GM18508 (cell line): ENCODE data around the gene COL18A1.

Experiments
- ATAC-seq: cut with Tn5 transposase; IDR thresholded peaks from one replicate; pipeline ENCODE4 v1.9.1; 2021; ENCODE audit warnings: moderate number of reproducible peaks; ENCODE audit not compliant: insufficient read depth, unreplicated experiment

The COL18A1 gene

DNA sequence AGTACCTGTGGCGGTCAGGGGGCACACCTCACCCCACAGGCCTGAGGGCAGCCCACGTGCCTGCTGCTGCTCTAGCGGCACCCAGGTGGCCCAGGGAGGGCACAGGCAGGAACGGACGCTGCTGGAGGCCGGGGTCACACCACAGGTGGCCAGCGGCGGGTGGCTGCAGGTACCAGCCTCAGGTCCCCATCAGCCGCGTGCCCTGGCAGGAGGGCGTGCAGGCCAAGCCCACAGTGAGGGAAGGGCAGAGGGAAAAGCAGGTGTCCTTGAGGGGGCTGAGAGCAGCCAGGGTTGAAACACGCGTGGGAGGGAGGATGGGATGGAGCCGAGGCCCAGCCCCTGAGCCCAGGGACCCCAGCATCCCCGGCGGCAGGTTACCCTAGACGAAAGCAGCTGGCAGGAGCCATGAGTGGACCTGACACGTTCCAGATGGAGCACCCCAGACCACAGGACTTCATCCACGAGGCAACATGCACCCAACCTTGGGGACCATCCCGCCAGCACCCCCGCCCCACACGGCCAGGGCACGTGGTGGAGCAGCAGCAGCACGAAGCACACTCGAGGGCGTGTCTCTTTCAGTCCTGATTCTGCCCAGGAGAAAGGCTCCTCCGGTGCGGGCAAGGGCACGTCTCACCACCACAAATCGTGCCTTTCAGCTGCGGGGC lies 133.5 kb downstream of the COL18A1 start:
- no peak for ATAC-seq

DNA sequence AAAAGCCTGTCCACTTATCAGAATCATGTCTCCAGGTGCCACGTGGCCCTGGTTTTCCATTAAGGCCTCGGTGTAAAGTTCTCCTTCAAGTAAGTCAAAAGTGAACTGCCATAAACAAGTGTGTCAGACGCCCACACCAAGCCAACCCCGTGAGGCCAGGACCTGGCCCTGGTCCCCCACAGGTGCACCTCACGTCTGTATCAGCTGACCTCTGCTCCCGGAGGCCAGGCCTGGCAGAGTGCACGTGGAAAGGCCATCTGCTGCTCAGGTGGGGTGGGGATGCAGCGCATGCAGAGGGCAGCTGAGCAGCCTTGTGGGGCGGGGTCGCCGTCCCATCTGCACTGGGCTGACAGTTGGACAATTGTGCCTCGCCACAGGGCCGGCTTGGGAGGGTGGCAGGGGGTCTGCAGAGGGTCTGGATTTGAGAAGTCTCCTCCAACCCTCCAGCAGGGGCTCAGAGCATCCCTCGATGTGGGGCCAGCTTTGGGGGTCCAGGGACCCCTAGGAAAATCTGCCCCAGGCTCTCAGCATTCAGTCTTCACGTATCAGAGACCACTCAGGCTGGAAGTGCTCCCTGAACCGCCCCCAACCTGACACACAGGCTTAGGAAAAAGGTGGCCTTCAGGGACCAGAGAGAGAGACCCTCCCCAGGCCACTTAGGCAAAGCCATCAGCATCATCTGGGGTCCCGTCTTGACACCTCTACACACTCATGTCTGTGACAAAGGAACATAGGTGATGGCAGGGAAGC lies 134.3 kb downstream of the COL18A1 start:
- ATAC-seq: no peak

DNA sequence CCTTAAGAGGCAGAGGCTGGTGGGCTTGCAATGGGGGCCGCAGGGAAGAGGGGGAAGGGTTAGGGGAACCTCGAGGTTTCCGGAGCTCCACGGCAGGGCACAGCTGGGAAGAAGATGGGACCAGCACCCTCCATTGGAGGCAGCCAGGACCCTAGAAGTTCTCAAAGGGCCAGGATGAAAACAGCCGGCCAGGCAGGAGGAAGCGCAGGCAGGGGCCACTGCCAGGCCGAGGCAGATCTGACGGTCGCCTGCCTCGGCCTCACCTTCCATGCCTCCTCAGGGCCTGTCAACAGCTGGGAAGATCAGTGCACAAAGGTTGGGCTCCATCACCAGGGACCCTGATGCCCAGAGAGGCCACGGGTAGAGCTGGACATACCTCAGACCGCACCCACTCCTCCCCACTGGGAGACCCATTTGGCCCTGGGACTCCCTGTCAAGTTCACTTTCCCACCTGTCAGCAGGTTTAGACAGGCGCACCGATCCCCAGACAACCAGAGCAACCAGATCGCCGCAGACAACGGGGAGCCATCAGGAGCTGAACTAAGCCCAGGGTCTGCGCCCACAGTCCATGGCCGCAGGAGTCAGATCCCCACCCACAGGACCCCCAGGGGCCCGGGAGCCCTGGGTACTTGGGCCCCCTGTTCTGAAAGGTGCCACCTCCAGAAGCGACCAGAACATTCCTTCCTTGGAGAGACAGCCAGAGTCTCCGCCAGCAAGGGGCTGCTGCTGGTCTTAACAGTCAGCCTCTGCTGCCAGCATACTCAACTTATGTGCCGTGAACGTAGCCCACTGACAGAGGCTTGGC lies 135.0 kb downstream of the COL18A1 start:
- ATAC-seq: no peak

DNA sequence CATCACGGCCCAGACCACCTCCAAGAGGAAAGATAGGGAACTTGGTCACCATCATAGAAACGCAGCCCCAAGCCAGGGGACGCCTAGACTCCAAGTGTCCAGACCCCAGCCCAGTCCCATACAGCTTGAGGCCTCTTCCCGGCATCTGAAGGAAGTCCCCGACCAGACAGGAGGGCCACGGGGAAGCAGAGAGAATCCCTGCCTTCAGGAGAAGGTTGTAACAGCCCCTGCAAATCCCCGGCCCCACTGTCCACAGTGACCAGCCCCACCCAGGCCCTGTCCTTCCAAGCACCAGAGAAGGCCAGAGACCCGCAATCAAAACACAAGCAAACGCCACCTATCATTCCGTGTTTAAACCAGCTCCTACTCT lies 135.6 kb downstream of the COL18A1 start:
- ATAC-seq: no peak

DNA sequence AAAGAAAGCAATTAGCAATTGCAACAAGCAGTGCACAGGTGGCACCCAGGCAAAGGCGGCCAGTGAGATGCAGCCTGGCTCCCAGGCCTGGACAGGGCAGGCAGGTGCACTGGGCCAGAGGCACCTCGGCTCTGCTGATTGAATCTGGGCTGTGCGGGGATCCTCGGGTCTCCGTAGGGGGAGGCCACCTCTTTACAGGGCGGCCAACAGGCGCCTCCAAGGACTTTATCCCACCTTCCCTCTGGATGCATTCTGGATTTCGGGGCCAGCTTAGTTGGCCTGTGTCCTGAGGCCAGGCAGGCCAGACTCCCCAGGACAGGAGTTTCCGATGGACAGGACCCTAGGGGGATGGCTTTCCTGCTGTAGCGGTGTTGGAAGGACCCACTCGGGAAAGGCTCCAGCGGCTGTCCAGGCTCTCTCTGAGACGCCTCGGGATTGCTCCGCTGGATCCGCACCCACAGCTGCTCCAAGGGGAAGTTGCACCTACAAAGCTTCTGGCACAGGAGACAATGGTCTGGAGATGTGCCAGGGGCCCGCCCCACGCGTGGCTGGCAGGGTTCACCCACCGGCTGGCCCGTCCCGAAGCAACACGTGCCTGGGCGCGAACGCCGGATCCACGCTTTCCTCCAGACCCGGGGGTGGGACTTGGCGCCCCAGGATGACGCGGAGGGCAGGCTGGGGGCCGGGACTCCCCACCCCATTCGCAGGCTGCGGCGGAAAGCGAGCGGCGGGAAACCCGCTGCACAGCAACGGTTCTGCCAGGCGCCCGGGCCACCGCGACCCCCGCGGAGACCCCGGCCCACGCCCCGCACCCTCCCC lies 136.5 kb downstream of the COL18A1 start:
- no peak for ATAC-seq

DNA sequence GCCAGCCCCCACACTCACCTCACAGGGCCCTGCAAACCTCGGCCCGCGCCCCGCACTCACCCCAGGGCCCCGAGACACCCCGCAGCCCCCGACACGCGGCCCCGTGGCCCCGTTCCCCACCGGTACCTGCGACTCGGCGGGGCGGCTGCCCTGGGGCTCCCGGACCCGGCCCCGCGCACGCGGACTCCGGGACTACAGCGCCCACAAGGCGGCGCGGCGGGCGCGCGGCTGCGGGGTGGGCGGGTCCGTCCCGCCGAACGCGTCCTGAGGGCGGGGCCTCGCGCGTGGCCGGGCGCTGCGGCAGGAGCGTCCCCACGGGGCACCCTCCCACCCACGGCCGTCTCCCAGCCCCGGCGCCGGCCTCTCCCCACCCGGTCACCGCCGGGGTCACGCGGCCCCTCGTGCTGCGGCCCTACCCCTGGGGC lies 137.3 kb downstream of the COL18A1 start, which contains the start of gene SLC19A1:
Gene SLC19A1 (minus strand): TSS at position 199 of the 425 bp plus-strand sequence. CDS start 4,481 bp downstream, outside the sequence.
- ATAC-seq: no peak

DNA sequence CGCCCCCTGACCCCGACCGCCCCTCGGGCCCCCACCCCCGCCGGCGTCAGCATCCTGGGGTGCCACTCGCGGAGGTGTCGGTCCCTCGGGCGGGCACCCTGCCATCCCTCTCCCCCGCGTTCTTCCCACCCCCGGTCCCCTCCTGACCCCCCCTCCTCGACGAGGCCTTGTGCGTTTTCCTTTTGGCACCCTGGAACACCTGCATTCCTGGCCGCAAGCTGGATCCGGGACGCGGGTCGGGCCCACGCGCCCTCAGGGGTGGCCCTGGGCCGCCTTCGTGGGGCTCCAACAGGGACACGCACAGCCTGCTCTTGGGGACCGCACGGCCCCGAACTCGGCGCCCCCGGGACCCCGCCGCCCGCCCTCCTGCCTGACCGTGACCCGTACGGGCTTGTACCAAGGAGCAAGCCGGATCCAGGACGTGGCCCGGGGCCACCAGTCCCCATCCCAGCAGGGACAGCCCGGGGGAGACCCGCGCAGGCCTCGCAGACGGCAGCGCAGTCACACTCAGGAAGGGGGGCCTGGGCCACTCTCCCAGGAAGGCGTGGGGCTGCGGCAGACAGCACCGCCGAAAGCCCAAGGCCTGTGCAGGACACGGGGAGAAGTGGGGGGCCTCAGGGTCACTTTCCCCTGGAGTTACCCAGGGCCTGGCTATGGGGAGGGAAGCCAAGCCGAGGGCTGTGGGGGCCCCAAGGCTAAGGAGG lies 137.9 kb downstream of the COL18A1 start:
- no peak for ATAC-seq

DNA sequence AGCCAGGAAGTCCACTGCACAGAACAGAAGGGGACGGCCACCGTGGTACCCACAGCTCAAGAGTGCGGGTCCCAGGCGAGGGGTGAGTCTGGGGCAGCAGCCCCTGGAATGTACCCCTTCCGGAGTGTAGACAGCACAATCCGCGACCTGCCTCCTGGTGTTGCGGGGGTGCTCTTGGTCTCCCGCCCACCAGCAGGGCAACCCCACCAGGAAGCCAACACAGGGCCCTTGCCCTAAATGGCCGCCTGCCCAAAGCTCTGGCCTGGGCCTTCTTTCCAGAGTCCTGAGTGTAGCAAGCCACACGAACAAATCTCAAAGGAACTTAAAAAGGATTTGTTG lies 138.4 kb downstream of the COL18A1 start:
- no peak for ATAC-seq

DNA sequence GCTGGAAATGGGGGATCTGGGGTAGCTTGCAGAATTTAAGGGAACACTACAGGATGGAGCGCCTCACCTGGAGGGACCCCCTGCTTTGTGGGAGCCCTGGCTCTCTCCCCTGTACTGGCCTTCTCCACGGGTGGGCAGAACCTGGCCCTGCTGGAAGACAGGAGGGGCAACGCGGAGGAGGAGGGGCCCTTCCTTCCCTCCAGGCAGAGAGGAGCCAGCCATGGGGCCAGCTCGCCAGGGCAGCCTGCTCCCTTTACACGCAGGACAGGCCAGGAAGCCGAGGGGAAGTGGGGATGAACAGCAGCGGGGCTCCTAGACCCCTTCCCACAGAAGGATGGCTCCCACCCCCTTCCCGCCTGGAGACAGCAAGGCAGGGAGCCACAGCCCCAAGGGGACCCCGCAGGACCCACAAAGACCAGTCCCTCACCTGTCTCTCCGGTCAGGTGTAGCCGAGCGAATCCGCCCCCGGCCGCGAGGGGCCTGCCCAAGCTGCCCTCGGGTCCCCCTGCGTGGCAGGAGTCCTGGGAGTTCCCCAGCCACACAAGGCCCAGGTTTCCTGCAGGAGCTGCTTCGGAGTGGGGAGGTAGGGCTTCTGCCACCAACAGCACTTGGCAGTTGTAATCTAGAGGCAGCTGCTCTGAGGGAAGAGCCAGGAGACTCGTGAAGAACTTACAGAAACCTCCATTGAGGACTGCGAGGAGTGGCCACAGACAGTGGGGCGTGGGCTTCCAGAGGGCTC lies 138.9 kb downstream of the COL18A1 start:
- no peak for ATAC-seq

DNA sequence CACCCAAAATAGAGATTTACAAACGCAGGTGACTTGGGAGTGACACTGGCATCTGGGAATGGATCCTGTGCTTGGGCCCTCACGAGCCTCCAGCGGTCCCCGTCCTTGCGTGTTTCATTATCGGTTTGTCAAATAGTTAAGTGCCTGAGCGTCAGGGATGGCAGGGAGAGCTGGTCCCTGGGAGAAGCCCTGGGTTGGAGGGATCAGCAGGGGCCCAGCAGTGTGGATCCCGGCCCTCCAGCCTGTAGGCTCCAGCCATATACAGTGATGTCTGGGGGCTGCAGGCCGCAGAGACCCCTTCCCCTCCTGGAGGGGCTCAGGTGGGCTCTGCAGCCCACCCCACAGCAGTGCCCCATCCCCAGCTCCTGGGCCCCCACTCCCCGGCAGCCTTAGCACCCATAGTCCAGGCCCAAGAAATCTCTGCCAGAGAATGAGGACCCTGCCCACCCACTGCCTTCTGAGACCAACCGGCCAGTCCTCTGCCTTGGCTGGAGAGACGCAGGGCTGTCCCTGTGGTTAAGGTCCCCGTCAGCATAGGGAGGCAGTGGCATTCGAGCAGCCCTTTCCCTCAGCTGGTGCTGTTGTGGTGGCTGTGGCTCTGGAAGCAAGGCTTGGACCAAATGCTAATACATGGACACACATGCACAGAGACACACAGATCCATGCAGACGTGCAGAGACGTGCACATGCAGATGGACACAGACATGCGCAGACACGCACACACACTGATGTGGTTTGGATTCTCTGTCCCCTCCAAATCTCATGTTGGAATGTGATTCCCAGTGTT lies 139.7 kb downstream of the COL18A1 start:
- ATAC-seq: no peak

DNA sequence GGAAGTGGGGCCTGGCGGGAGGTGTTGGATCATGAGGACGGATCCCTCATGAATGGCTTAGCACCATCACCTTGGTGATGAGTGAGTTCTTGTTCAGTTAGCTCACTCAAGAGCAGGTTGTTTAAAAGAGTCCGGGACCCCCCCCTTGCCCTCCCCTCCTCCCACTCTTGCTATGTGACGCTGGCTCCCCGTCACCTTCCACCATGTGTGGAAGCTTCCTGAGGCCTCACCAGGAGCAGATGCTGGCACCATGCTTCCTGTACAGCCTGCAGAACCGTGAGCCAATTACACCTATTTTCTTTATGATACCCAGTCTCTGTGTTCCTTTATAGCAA lies 140.2 kb downstream of the COL18A1 start:
- ATAC-seq: no peak

DNA sequence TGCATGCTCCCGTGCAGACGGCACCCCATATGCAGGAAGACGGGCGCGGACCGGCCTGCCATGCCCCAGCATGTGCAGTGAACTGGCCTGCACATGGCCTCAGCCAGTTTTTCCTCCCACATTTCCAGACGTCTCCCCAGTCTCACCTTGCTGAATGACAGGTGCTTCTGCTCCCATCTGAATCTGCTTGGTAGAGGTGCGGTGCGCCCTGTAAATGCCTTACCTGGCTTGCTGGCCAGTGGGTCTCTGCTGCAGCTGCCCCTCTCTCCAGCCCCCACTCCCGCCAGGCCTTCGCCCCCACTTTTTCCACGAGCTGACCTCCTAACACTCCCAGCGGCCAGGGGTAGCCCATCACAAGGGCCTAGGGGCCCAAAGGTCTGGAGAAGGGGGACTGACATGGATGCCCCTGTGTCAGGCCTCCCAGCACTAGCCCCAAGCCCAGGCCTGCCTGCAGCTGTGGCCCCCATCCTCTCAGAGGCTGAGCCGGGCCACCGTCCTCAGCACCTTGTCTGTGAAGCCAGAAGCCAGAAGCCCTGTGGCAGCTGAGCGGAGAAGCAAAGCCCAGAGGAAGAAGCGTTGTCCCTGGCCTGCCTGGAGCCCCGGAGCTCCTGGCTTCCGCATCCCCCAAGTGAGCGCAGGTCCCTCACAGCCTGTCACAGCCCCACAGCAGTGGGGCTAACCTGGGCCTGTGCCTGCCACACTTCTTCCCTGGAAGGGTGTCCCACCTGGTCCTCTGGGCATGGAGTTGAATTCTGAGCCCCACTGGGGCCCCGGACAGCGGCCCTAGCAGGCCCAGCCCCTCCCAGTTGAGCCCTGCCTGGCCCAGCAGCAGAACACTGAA lies 140.9 kb downstream of the COL18A1 start:
- no peak for ATAC-seq

DNA sequence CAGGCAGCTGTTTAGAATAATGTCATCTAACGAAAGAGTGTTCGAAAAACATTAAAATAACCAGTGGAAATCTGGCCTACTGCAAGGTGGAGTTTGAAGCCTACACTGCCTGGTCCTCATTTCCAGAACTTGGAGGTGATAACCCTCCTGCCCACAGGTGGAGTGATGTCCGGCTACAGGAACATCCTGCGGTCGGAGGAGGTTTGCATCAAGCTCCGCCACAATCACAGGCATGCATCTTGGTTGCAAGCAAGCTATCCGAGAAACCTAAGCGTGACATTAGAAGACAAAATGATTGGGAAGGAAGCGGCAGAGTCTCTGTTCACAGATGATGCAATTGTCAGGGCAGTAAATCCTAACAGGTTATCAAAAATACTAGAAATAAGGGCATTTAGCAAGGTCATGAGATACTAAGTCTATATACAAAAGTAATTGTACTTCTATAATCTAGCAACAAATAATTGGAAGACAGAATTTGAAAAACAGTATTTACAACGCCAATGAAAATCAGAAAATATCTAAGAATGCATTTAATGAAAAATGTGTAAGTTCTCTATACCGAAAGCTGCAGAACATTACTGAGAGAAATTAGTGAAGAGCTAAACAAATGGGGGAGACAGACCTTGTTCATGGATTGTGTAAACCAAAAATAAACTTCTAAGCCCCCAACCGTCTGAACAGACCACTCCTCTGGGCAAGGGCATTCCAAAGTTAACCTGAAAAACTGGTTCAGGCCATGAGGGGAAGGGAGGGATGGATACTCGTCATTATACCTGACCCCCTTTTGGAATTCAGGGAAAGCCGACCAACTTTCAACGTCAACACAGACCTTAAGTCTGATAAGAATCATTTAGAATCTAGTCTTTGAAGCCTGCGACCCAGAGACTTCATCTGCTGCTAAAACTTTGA lies 141.9 kb downstream of the COL18A1 start:
- ATAC-seq: no peak

DNA sequence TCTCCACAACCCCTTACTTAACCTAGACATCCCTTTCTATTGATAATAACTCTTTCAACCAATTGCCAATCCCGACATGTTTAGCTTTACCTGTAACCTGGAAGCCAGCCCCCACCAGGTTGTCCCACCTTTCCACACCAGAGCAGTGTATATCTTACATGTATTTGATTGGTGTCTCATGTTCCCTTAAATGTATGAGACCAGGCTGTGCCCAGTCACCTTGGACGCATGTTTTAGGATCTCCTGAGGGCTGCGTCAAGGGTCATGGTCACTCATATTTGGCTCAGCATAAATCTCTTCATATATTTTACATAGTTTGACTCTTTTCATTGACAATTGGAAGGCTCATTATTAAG lies 142.6 kb downstream of the COL18A1 start:
- no peak for ATAC-seq

DNA sequence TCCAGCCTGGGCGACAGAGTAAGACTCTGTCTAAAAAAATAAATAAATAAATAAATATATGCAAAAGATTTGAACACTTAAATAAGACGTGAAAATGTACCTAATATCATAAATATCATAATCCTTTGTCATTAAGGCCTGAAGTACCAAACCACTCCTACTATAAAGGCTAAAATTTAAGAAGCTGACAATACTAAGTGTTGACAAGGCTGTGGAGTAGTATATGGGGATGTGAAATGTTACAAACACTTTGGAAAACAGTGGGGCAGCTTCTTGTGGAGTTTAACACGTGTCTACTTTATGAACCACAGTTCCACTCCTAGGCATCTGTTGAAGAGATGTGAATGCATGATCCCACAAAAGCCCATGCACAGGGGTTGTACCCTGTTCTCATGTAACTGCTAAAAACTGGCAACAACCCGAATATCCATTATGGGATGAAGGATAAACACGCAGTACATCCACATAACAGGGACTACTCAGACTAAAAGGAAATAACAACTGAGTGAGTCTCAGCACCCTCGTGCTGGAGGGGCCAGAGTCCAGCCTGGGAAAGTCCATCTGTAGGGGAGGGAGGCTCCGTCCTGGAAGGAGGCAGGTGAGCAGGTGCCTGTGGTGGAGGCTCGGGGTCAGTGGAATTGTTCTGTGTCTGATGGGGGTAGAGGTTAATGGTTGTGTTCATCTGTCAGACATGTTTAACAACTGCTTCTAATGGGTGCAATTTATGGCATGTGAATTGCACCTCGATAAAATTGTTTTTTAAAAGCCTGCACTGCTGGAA lies 143.9 kb downstream of the COL18A1 start:
- no peak for ATAC-seq
